GM19455 (cell line): ENCODE data around the gene CHRFAM7A.
"Not testable (repeated sequence)": the region's sequence is repeated elsewhere in the genome, so short reads cannot be mapped to it uniquely, and the experiment has no call there.

Experiments used
- ATAC-seq: cut with Tn5 transposase; IDR thresholded peaks from one replicate; pipeline ENCODE4 v1.9.1; 2021; ENCODE audit not compliant: unreplicated experiment

CHRFAM7A gene

DNA sequence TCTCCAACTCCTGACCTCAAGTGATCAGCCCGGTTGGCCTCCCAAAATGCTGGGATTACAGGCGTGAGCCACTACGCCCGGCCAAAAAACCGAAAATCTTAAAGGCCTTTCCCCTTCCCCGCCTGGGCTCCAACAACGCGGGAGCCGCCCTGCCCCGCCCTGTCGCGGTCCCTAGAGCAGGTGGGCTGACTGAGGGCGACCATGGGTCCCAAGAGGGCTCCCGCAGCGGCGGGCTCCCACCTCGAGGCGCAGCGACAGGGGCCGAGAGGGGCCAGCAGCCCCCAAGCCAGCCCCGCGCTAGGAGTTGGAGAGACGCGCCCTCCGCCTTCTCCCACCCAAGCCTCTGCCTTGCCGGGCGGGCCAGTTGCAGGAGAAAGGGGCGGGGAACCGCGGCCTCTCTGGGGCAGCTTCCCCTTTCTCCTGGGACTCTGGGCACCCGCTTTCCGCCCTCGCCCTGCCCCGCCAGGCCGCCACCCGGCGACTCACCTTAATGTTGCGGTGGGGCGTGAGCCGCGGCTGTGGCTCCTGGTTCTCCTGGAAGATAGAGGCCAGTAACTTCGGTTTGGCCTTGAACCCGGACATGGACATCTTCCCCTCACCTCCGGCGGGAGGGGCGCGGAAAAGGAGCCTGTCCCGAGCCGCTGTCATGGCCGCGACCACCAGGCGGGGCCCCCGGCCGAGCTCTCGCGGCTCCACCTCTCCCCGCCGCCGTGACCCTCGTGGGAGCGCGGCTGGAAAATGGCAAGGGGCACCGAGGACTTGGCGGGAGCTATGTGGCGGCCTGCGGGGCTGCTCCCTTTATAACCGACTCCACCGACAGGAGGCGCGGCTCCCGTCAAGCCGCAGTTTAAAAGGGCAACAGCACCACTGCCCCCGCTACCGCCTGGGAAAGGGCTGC lies at the start of gene CHRFAM7A:
CHRFAM7A (minus strand) TSS at position 775 of the 898 bp plus-strand sequence. CDS start 10,189 bp downstream, outside the sequence.
- not testable (repeated sequence) for ATAC-seq

DNA sequence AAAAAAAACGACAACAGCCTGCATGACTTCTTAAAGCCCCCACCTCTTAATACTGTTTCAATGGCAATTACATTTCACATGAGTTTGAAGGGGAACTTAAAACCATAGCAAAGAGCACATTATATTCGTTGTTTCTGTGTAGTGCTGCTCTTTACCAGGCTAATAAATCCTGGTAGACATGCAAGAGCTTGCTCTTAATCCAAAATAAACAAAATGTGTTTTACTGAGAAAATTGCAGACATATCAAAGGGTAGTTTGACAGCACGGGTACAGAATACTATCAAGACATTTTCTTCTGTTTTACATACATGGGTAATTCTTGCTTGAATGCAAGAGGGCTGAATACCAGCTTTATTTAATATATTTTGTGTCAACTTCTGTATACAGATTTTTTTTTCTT lies 45.0 kb upstream of the CHRFAM7A start:
- not testable (repeated sequence) for ATAC-seq

DNA sequence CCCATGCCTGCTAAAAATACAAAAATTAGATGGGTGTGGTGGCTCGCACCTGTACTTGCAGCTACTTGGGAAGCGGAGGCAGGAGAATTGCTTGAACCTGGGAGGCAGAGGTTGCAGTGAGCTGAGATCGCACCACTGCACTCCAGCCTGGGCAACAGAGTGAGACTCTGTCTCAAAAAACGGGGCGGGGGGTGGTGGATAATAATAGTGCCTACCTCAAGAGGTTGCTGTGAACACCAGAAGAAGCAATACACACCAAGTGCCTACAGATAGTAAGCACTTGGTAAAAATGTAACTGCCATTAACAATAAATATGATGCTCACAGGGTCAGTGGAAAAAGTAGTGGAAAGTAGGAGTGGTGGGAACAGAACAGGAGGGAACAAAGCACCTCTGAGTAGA lies 42.5 kb upstream of the CHRFAM7A start:
- not testable (repeated sequence) for ATAC-seq

DNA sequence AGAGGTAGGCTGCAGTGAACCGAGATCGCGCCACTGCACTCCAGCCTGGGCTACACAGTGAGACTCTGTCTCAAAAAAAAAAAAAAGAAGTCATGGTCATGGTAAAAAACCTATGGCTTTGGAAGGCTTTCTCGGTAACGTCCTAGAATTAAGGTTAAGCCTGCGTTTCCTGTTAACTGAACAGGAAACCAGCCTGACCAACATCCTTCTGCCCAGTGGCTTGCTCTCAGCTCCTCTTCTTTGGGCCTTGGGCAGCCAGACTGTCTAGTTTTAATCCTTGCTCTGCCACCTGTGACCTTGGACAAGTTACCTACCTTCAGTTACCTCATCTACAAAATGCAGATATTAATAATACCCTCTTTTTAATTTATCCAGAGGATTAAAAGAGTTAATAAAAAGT lies 27.4 kb upstream of the CHRFAM7A start:
- not testable (repeated sequence) for ATAC-seq

DNA sequence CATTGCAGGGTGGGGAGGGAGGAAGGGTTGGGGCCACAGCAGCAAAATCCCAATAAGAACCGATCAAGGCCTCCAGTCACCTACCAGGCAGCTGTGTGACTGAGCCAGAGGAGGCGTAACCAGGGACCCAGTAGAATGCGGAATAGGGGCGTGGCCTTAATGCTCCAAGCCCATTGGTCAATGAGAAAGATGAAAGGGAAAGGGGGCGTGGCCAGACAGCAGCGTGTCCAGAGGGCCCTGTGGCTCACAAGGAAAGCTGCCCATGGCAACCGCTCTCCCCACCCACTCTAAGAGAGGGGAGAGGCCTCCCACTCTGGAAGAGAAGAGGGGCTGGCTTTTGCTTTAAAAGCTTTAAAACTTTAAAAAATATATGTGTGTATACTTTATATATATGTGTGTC lies 20.8 kb upstream of the CHRFAM7A start, which contains the start of gene GOLGA8R:
GOLGA8R (minus strand) TSS at position 101 of the 400 bp plus-strand sequence; CDS start at position 3, 98 bp downstream.
- not testable (repeated sequence) for ATAC-seq

DNA sequence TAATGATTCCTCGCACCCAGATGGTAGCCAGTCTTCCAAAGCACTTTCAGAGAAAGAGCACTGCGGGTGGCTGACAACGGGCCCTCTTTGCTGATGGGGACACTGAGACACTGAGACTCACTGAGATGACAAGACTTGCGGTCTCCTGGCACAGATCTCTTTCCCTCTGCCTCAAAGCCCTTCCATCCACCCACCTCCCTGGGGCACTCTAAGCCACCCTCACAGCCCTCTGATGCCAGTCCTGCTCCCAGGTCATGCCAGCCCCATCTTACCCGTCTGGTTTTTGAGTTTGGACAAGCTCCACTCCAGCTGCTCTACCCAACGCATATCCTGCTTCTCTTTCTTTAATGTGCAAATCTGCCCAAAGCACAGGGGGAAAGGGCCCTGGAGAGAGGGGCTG lies 14.3 kb upstream of the CHRFAM7A start:
- ATAC-seq: not testable (repeated sequence)

DNA sequence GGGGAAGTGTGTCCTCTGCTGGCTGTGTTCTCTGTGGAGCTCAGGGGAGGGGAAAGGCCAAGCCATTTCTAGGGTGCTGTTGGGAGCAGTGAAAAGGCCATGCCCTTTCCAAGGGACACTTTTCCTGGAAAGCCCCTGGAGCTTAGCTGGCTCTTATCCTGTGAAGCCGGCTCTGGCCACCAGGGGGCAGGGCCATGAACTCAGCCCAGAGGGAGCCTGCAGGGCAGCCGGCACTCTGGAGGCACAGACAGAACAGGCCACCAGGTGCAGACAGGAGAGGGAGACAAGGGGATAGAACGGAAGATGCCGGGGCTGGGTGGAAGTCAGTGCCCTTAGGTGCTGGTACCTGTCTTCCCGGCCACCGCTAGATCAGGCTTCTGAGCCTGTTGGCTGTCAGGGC lies 5.6 kb upstream of the CHRFAM7A start:
- not testable (repeated sequence) for ATAC-seq

DNA sequence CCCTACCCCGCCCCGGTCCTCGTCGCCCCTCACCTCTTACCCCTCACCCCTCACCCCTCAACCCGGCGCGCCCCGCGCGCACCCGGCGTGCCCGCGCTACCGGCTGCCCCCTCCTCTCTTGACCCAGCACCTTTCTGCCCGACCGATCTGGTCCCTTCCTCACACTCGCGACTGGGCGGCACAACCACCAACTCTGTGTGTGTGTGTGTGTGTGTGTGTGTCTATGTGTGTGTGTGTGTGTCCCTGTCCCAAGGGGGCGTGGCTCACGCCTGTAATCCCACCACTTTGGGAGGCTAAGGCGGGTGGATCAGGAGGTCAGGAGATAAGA lies 288 bp upstream of the CHRFAM7A start:
- ATAC-seq: not testable (repeated sequence)

DNA sequence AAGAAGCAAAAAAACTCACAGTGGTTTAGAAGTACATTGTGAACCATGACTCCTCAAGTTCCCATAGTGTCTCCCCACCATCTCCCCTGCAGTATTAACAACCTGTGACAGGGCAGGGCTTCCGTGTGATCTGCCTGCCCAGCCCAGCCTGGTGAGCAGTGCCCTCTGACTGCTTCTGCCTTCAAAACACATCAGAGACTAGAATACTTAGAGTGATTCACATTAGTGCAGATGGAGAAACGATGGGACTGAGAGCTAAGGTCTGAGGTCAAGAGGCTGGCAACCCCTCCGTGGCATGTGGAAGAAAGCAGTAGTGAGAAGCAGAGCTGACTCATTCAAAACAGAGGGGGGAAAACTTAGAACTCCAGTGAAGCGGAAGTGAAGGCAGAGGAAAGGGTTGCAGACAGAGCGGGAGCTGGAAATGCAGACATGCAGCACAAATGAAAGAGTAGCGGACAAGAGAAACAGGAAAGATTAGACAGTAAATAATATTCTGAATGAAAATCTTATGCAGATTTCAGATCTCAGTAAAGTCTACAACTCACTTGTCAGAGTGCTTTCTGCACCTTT lies 6.9 kb downstream of the CHRFAM7A start:
- not testable (repeated sequence) for ATAC-seq

DNA sequence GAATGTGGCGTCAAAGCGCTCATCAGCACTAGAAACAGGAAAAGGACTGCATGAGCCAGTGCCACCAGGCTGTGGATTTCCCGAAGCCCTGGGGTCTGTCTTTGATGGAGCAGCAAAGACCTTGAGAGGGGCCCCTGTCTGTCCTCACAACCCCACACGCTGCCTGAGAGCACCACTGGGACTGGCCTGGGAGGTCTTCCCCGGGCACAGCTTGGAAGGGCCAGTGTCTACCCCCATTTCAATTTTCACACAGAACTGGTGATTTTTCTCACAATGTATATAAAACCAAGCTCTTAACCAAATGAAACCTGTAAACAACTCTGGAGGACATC lies 16.3 kb downstream of the CHRFAM7A start:
- ATAC-seq: not testable (repeated sequence)

DNA sequence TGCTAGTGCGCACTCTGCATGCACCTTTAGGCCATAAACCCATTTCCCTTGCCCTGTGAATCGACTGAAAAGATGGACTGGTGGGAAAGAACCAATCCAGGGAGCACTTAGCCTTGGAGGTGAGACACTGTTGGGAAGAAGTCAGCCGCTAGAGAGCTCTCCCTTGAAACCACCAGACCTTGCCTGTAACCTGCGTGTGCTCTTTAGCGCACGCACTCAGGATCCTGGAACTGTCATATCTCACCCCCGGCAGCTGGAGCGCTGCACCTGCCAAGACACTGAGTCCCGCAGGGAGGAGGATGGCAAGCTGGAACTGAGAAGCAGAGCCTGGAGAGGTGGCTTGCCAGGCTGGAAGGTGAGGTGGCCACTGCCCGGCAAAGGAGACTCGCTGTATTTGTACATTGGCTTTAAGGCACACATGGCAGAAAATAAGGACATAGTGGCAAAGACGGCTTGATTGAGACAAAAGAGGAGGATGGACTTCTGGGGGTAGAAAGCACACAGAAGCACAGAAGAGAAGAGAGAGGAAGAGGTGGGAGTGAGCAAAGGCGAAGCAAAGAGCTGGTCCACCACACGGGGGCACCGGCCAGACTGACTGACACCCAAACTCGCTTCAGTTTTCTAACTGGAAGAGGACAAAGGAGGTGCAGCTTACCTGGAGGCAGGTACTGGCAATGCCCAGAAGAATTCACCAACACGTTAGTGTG lies 16.8 kb downstream of the CHRFAM7A start:
- not testable (repeated sequence) for ATAC-seq

DNA sequence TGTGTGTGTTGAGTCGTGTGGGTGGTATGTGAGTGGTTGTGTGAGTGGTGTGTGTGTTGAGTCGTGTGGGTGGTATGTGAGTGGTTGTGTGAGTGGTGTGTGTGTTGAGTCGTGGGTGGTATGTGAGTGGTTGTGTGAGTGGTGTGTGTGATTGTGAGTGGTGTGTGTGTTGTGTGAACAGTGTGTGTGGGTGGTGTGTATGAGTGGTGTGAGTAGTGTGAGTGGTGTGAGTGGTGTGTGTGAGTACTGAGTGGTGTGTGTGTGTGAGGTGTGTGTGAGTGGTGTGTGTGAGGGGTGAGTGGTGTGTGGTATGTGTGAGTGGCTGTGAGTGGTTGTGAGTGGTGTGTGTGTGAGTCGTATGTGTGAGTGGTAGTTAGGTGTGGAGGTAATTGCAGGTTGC lies 17.5 kb downstream of the CHRFAM7A start:
- not testable (repeated sequence) for ATAC-seq

DNA sequence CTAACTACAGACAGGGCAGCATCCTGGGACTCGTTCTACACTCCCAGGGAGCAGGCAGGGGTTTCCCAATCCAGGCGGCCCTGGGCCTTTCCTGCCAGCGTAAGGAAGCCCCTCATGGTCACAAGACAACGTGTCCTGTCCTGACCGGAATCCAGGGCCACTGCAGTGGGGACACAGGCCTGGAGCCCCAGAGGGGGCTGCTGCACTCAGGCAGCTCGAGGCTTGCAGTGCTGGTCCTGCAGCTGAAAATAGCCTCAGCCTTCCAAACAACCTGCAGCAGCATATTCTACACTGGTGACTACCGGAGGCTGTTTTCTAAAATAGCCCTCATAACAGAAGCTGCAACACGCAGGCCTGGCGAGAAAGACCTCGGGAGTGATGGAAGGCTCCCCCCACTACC lies 18.5 kb downstream of the CHRFAM7A start:
- ATAC-seq: not testable (repeated sequence)

DNA sequence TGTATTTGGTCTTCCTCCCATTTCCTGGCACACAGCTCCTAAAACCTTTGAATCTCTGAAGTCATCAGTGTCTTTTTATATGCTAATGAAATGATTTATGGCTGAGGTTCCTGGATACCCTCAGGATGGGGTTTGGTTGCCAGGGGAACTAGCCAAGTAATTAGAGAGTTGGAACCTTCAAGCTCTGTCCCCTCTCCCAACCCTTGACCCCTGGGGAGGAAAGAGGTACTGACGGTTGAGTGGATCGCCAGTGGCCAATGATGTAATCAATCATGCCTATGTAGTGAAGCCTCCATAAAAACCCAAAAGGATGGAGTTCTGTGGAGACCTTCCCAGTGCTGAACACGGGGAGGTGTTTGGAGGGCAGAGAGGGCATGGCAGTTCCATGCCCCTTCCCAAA lies 25.1 kb downstream of the CHRFAM7A start:
- not testable (repeated sequence) for ATAC-seq

DNA sequence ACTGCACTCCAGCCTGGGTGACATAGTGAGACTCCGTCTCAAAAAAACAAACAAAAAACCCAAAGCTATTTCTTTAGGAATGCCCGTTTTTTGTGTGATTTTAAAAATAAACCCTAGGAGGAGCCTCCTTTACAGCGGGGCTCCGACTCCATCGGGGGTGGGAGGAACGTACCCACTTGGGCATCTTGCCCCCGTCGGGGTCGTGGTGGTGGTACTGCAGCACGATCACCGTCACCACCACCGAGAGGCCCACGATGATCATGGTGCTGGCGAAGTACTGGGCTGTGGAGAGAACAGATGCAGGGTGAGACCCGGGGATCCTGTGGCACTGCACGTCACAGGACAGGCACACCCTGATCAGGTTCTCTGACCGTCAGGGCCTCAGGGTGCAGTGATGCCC lies 26.1 kb downstream of the CHRFAM7A start:
- ATAC-seq: not testable (repeated sequence)

DNA sequence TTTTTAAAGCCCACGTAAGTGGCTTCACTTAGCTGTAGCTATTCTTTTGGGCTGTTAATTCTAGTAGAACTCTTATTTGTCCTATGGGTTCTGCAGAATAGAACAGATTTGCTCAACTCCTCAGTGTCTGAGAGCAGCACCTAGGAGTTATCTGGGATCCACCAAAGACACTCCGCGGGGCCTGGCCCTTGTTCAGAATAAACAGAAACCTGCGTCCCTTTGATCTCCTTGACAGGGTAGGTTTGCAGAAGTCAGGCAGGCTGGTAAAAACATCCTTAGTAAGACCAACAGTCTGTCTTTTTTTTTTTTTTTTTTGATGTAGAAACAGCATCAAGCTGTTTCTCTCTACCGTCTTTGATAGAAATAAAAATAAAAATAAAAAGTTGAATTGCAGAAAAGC lies 31.9 kb downstream of the CHRFAM7A start:
- not testable (repeated sequence) for ATAC-seq

DNA sequence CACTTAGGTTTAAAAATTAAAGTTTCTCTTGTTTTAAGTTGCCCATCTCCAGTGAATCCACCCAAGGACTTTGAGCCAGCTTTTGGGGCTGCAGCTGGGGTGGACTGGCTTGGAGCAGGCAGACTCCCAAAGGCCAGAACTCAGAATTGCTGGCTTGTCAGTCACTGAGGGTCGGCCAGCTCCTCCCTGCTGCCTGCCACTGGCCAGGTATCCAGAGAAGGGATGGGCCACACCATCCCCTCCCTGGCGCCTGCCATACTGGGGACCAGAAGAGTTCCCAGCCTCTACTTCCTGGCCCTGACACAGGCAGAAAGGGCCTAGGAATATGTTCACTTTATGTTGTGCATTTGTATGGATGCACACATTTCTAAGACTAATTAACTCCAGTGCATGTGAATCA lies 32.4 kb downstream of the CHRFAM7A start:
- not testable (repeated sequence) for ATAC-seq

DNA sequence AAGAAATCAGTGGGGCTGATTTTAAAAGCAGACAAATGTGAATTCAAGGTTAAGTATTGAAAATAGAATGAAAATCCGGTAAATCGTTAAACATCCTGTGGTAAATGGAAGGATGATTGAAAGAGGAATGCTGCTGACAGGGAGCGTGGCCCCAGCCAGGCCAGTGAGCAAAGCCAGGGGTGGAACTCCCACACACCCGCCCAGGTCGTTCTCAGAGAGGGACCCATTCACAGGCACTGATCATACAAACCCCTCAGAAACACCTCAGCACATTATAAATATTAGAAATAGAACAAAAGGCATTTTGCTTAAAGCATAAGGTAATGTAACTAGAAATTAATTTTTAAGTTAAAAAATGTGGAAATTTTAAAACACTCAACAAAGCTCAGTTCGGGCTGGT lies 38.3 kb downstream of the CHRFAM7A start:
- not testable (repeated sequence) for ATAC-seq

DNA sequence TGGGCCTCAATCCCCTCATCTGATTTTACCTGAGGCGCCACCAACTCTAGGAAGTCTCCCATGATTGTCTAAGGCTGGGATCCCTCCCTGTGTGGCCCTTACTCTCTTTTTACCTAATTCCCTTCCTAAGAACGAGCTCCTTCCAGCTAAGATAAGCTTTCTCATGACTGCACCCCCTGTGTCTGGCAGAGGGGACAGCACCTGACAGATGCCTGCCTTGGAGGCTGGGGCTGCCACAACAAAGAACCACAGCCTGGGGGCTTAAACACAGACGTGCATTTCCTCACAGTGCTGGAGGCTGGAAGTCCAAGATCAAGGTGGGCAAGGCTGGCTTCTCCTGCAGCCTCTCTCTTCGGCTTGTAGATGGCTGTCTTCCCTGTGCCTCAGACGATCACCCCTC lies 43.5 kb downstream of the CHRFAM7A start:
- not testable (repeated sequence) for ATAC-seq

DNA sequence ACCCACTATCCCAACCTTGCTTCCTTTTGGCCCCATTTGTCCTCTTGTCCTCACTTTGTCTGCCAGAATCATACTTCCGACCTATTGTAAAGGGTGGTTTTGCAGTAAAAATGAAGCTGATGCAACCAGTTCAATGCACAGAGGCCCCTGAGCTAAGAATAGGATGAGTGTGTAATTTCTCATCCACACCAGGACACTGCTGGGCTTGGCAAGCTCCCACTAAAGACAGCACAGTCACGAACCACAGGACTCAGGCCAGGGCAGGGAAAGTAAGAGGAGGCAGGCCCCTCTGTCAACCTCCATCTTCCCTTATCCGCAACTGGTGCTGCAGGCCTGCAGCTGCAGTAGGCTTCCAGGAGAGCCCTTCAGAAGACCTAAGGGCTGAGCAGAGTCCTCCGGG lies 56.8 kb downstream of the CHRFAM7A start:
- not testable (repeated sequence) for ATAC-seq

DNA sequence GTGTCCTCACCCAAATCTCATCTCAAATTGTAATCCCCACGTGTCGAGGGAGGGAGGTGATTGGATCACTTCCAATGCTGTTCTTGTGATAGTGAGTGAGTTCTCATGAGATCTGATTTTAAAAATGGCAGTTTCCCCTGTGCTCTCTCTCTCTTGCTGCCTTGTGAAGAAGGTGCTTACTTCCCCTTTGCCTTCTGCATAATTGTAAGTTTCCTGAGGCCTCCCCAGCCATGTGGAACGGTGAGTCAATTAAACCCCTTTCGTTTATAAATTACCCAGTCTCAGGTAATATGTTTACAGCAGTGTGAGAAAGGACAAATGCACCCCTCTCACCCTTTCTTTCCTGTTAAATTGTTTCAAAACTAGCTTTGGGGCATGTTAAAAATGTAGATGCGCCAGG lies 59.2 kb downstream of the CHRFAM7A start:
- ATAC-seq: not testable (repeated sequence)

DNA sequence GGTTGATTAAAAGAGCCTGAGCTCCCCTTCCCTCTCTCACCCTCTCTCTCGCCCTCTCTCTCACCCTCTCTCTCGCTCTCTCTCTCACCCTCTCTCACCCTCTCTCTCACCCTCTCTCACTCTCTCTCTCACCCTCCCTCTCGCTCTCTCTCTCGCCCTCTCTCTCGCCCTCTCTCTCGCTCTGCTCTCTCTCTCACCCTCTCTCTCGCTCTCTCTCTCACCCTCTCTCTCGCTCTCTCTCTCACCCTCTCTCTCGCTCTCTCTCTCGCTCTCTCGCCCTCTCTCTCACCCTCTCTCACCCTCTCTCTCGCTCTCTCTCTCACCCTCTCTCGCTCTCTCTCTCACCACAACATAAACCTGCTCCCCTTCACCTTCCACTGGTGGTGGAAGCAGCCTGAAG lies 67.2 kb downstream of the CHRFAM7A start:
- ATAC-seq: not testable (repeated sequence)
